IPS-18c (cell line): ENCODE data around the gene GGACT.

Experiments used
- H3K4me3 ChIP-seq: 2 replicates; pipeline ENCODE4 v1.7.0; 2013; ENCODE audit warnings: low read depth, mild to moderate bottlenecking, low read length, moderate library complexity; ENCODE audit not compliant: insufficient read depth
- H3K9me3 ChIP-seq: one replicate; pipeline ENCODE4 v1.6.1; 2013; ENCODE audit warnings: mild to moderate bottlenecking, low read length, moderate library complexity; ENCODE audit not compliant: control insufficient read depth, insufficient read depth

Gene GGACT

GRCh38 chr13:100565286-100565685, 23.3 kb downstream of the GGACT start:
- Histone ChIP-seq H3K4me3 (no peak overlapping the region), H3K9me3 (no peaks in the 10 kb centered on the region)

- H3K4me3 ChIP-seq = no peak overlapping the region
- no peaks in the 10 kb centered on the region for H3K9me3 ChIP-seq
Observed at GRCh38 chr13:100564444-100565223, 24.0 kb downstream of the GGACT start.

- H3K9me3 ChIP-seq = no peaks in the 10 kb centered on the region
- no peak overlapping the region for H3K4me3 ChIP-seq
Observed at GRCh38 chr13:100563779-100564178, 24.8 kb downstream of the GGACT start.

GRCh38 chr13:100561599-100562204, 26.9 kb downstream of the GGACT start:
- no peak overlapping the region for H3K4me3 ChIP-seq
- no peaks in the 10 kb centered on the region for H3K9me3 ChIP-seq

- H3K4me3 ChIP-seq = no peak overlapping the region
- H3K9me3 ChIP-seq = no peaks in the 10 kb centered on the region
Observed at GRCh38 chr13:100561158-100561499, 27.5 kb downstream of the GGACT start.

- H3K4me3 ChIP-seq = no peak overlapping the region
- no peaks in the 10 kb centered on the region for H3K9me3 ChIP-seq
Observed at GRCh38 chr13:100560498-100561157, 28.0 kb downstream of the GGACT start.

GRCh38 chr13:100559886-100560285, 28.7 kb downstream of the GGACT start:
- no peaks in the 10 kb centered on the region for H3K9me3 ChIP-seq

GRCh38 chr13:100552755-100553154, 35.8 kb downstream of the GGACT start:
- H3K9me3 ChIP-seq = no peaks in the 10 kb centered on the region
- H3K4me3 ChIP-seq = no peak overlapping the region

More at GRCh38 chr13:100559886-100560285, 28.7 kb downstream of the GGACT start:
- no peak overlapping the region for H3K4me3 ChIP-seq

- Histone ChIP-seq H3K4me3 (no peak overlapping the region), H3K9me3 (no peaks in the 10 kb centered on the region)
Observed at GRCh38 chr13:100549316-100549715, 39.3 kb downstream of the GGACT start.

- Histone ChIP-seq H3K9me3 (no peaks in the 10 kb centered on the region), H3K4me3 (no peak overlapping the region)
Observed at GRCh38 chr13:100547791-100548201, 40.8 kb downstream of the GGACT start.

GRCh38 chr13:100546713-100547405, 41.7 kb downstream of the GGACT start:
- Histone ChIP-seq H3K4me3 (no peak overlapping the region), H3K9me3 (no peaks in the 10 kb centered on the region)

GRCh38 chr13:100545684-100546061, 42.9 kb downstream of the GGACT start:
- H3K4me3 ChIP-seq = no peak overlapping the region
- no peaks in the 10 kb centered on the region for H3K9me3 ChIP-seq

- no peak overlapping the region for H3K4me3 ChIP-seq
- H3K9me3 ChIP-seq = no peaks in the 10 kb centered on the region
Observed at GRCh38 chr13:100544866-100545683, 43.5 kb downstream of the GGACT start.

- Histone ChIP-seq H3K4me3 (no peak overlapping the region), H3K9me3 (no peaks in the 10 kb centered on the region)
Observed at GRCh38 chr13:100543872-100544602, 44.6 kb downstream of the GGACT start.

- Histone ChIP-seq H3K9me3 (no peaks in the 10 kb centered on the region), H3K4me3 (no peak overlapping the region)
Observed at GRCh38 chr13:100542826-100543156, 45.8 kb downstream of the GGACT start.

GRCh38 chr13:100541897-100542825, 46.4 kb downstream of the GGACT start:
- H3K4me3 ChIP-seq = no peak overlapping the region

More at GRCh38 chr13:100541897-100542825, 46.4 kb downstream of the GGACT start:
- no peaks in the 10 kb centered on the region for H3K9me3 ChIP-seq
